Measurements from ENCODE around the gene MORF4L1.
"Not testable (repeated sequence)": the region's sequence is repeated elsewhere in the genome, so short reads cannot be mapped to it uniquely, and the experiment has no call there.

MORF4L1 gene, protein sequence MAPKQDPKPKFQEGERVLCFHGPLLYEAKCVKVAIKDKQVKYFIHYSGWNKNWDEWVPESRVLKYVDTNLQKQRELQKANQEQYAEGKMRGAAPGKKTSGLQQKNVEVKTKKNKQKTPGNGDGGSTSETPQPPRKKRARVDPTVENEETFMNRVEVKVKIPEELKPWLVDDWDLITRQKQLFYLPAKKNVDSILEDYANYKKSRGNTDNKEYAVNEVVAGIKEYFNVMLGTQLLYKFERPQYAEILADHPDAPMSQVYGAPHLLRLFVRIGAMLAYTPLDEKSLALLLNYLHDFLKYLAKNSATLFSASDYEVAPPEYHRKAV

GRCh38 chr15:78872155-78872971, at the start of gene MORF4L1:
MORF4L1 (plus strand) TSS chr15:78872890; CDS start chr15:78873018, 128 bp downstream.
- DNase-seq (ENCODE audit: low spot score) = peak; percentile 97

DNA sequence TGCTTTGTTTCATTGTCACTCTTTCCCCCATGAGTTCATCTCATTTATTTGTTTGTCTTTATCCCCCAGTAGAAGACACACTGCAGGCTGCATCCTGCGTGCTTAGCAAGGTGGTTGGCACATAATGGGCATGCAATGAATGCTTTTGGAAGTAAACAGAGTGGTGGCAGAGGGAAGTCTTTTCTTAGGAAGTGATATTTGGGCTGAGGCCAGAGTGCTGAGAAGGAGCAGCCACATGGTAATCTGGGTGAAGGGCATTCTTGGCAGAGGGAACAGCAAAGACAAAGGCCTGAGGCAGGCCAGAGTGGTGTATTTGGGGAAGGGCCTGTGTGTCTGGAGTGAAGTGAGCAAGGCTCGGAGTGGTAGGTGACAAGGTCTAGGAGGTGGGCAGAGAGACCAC, 43.8 kb upstream of the MORF4L1 start:
- no peak for DNase-seq (ENCODE audit: low spot score)

DNA sequence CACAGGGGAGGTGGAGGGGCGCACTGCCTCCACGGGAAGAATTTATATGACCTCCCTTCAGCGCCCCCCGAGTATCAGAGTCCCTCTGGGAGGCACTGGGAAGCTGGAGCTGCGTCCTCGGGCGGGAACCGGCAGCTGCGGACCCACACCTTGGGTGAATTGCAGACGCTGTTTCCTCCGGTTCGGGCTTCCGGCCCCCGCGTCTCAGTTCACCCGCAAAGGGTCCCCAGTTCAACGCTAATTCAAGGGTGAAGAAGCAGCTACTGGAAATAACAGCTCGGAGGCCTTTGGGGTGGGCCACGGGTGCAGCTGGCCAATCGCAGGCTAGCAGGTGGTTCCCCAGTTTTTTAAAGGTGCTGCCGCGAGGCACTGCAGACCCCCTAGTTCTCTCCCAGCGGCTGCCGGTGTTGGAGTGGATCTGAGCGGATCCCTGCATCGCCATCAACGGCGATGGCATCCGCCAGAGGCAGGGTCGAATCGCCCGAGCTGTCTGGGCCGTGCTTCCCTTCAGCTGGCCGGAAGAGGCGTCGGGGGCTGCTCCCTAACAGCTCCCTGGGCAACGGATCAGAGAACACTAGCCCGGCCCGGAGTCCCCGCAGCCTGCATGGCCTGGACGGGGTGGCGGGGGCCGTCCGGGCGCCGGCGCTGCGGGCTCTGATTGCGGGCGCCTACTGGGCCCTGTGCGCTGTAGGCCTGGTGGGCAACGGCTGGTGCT, 42.0 kb upstream of the MORF4L1 start:
- DNase-seq (ENCODE audit: low spot score) = no peak

DNA sequence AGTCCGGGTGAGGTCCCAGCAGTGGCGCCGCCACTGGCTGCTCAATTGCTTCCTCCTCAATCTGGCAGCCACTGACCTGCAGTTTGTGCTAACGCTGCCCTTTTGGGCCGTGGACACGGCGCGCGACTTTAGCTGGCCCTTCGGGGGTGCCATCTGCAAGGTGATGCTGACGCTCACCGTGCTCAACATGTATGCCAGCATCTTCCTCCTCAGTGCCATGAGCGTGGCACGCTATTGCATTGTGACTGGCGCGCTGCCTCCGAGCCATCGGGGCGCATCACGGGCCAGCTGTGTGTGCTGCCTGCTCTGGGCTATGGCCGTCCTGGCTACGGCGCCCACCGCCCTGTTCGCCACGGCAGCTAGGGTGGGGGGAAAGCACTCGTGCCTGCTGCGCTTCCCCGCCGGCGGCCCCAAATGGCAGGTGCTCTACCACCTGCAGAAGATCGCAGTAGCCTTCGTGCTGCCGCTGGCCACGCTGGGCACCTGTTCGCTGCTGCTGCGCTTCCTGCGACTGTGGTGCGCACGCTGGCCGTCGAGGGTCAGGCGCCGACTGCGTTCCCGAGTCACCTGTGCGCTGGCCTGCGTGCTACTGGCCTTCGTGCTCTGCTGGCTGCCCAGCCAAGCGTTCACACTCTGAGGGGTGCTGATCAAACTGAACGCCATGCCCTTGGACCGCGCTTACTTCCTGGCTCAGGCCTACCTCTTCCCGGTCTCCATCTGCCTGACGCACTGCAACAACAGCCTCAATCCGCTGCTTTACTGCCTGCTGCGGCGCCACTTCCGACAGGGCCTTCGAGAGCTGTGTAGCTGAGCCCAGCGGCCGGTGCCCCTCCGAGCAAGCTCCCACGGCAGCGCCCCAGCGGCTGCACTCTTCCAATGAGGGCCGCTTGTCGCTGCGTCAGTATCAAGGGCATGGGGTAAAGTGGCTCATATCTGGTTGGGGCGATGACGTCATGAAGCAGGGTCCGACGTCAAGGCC, 41.2 kb upstream of the MORF4L1 start:
- DNase-seq (ENCODE audit: low spot score) = no peak

DNA sequence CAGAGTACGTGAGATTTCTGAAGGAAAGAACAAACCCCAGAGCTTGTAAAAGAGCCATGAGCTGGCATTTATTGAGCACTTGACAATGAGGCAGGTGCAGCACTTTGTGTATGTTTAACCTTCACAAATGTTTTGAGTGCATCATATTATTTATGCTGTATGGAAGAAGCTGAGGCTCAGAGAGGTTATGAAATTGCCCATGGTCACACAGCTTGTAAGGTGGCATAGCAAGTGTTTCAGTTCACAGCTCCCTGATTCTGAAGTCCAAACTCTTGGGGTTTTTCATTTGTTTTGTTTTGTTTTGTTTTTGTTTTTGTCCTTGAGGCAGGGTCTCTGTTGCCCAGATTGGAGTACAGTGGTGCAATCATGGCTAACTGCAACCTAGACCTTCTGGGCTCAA, 36.4 kb upstream of the MORF4L1 start:
- no peak for DNase-seq (ENCODE audit: low spot score)

DNA sequence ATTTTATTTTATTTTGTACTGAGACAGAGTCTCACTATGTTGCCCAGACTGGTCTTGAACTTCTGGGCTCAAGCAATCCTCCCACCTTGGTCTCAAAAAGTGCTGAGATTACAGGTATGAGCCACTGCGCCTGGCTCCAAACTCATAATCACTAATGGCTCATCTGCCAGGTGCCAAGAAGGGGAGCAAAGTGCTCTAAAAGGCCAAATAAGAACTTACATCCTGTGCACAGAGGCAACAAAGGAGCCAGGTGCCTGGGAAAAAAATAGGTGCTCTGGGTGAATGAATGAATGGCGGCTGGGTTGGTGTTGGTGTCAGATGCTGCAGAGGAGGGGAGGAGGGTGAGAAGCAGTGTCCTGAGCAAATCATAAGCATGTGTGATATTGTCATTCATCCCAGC, 35.6 kb upstream of the MORF4L1 start:
- no peak for DNase-seq (ENCODE audit: low spot score)

DNA sequence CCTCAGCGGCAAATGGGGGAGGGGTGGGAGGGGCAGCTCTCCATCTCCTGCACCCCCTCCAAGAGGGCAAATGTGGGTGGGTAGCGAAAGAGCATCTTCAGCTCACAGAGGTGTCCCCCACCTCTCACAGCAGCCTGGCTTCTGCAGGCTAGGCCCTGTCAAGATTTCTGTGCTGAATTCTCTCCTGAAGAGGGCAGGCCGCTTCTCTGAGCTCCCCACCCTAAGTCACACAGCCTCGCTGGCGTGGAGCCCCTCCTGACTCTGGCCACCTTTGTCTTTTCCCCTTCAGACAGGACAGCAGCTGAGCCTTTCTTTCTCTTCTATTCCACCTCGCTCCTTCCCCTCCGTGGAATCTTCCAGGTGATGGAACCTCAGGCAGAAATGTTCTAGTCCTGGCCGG, 35.1 kb upstream of the MORF4L1 start:
- no peak for DNase-seq (ENCODE audit: low spot score)

DNA sequence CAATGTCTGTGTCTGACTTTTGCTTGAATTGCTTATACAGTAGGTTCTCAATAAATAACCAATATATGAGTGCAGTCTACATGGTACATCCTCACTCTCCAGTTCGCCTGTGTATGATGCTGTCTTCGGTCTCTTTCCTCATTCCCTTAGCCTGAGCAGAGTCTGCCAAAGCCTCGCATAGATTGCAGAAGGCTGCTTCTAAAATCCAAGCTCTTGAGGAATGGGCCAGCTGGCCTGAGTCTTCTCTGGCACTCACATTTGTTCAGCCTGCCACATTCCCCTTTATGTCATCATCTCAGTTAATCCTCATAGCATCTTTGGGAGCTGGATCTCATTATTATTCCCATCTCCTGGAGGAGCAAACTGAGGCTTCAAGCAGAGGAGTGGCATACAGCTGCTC, 34.2 kb upstream of the MORF4L1 start:
- no peak for DNase-seq (ENCODE audit: low spot score)

DNA sequence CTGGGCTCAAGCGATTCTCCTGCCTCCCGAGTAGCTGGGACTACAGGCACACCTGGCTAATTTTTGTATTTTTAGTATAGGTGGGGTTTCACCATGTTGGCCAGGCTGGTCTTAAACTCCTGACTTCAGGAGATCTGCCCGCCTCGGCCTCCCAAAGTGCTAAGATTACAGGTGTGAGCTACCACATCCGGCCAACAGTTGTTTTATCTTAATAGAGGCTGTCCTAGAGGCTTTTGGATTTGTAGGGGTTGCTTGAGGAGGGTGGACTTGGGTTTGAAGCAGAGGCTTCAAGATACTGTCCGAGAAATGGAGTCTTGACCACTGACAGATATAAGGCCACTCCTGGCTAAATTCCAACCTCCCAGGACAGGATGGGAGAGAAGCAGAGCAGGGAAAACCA, 33.5 kb upstream of the MORF4L1 start:
- not testable (repeated sequence) for DNase-seq (ENCODE audit: low spot score)

- DNase-seq (ENCODE audit: low spot score) = no peak
These were observed 31.9 kb upstream of the MORF4L1 start for GRCh38 chr15:78840661-78841375.

DNA sequence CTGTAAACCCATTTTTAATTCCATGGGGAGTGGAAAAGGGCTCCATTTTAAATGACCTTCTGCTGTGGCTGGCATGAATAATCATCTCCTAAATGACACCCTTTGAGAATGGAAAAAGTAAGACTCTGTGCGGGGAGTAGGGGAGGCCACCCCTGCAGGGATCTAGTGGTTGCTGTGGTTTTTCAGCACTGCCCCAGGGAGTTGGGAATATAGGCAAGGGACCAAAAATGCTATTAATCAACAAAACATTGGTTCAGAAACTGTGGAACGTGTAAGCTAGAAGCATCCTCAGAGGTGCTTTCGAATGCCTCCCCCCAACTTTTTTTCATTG, 31.3 kb upstream of the MORF4L1 start:
- DNase-seq (ENCODE audit: low spot score) = no peak

- DNase-seq (ENCODE audit: low spot score) = no peak
These were observed 30.8 kb upstream of the MORF4L1 start for GRCh38 chr15:78841891-78842290.

- DNase-seq (ENCODE audit: low spot score) = no peak
These were observed 30.2 kb upstream of the MORF4L1 start for GRCh38 chr15:78842519-78842918.

DNA sequence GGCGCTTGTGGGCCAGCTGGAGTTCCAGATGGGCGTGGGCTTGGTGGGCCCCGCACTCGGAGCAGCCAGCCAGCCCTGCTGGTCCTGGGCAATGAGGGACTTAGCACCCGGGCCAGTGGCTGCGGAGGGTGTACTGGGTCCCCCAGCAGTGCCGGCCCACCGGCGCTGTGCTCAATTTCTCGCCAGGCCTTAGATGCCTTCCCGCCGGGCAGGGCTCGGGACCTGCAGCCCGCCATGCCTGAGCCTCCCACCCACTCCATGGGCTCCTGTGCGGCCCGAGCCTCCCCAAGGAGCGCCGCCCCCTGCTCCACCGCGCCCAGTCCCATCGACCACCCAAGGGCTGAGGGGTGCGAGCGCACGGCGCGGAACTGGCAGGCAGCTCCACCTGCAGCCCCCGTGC, 25.8 kb upstream of the MORF4L1 start:
- DNase-seq (ENCODE audit: low spot score) = not testable (repeated sequence)

- DNase-seq (ENCODE audit: low spot score) = not testable (repeated sequence)
These were observed 25.2 kb upstream of the MORF4L1 start for GRCh38 chr15:78847387-78847906.

GRCh38 chr15:78850352-78850751, 22.3 kb upstream of the MORF4L1 start:
- no peak for DNase-seq (ENCODE audit: low spot score)

DNA sequence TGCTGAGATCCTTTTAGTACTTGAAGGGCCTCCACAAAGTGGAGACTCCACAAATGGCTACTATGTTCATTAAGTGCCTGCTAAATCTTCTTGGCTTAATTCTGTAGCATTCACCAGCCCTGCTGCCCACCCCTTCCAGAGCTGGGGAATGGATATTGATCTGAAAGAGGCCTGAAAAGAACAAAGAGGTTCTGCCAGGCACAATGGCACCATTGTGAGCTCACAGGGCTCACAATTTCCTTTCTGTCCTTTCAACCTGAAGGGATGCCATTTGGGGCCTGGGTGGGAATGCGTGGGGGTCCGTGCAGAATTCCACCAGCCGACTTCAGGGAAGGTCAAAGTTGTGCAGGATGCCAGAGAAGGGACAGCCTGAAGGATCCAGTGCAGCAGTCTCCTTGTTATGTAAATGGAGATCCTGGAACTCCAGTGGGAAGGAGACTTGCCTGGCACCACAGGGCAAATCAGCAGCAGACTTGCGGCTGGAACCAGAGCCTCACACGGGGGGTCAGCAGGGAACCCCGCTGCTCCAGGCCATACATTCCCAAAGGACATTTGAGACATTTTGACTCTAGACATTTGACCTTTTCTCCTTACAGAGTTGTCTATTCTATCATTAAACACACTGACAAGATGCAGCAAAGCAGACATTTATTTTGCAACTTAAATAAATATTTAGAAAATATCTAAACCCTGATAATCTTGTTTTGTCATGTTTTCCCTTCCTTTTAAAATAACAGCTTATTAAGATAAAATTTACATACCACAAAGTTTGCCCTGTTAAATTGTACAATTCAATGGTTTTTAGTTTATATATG, 21.5 kb upstream of the MORF4L1 start:
- DNase-seq (ENCODE audit: low spot score) = no peak

DNA sequence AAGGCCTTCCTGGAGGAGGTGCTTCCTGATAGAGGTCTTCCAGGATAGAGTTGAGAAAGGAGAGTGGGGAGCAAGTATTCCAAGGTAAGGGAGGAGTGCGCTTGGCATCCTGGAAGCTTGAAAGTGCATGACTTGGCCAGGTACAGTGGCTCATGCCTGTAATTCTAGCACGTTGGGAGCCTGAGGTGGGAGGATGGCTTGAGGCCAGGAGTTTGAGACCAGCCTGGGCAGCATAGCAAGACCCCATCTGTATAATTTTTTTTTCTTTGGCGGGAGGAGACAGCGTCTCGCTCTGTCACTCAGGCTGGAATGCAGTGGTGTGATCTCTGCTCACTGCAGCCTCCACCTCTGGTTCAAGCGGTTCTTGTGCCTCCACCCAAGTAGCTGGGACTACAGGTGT, 19.2 kb upstream of the MORF4L1 start:
- DNase-seq (ENCODE audit: low spot score) = no peak

DNA sequence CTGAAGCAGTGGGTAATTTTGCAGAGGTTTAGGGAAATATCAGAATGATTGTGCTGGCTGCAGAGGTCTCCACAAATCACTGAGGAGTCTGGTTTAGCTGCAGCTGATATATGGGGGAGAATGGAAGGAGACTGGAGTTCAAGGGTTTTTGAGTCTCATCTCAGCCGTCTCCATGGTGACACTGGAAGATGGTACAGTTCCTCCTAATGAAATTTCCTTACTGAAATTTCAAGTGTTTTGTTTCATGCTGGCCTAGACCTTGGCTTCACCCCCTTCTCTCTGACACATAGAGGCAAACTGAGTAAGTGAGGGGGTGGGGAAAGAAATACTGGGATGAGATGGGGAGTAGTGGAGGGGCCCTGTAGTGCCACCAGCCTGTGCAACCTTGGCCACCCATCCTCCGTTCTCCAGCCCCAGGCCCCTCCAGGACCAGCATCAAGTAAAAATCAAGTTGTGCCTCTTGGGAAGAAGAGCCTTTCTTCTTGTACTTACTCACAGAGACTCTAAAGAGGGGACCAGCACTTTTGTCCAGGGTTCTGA, 17.8 kb upstream of the MORF4L1 start:
- no peak for DNase-seq (ENCODE audit: low spot score)

DNA sequence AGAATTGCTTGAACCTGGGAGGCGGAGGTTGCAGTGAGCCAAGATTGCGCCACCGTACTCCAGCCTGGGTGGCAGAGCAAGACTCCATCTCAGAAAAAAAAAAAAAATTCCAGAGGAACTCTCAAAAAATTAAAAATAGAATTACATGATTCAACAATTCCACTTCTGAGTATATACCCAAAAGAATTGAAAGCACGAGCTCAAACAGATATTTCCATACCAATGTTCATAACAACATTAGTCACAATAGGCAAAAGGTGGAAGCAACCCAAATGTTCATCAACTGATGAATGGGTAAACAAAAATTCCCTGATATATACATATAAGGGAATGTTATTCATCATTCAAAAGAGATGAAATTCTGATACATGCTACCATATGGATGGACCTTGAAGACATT, 16.9 kb upstream of the MORF4L1 start:
- no peak for DNase-seq (ENCODE audit: low spot score)

Measured in activated CD4-positive, alpha-beta T cell treated with anti-CD3 and anti-CD28 coated beads, Interleukin-2, Interleukin-4, amounts not matched to agents 100 ng/mL and 50 ng/mL, durations not matched to agents 16 hours and 8 hours (primary cell).